Measurements from ENCODE around the gene DLL1. TPM values are rescaled to one million over a fixed set of nuclear protein-coding genes. Genes with fewer than 3 reads are reported as not detected.
A peak's percentile ranks its signal among the peaks of the same experiment; 100 is the strongest.

The DLL1 gene
- total RNA-seq, 1 experiment from 2014 or later = 4.6 TPM

GRCh38 chr6:170283212-170284081 lies 7.4 kb downstream of the DLL1 start:
- no peak for DNase-seq (ENCODE audit: low read depth)

- no peak for DNase-seq (ENCODE audit: low read depth)
Observed at GRCh38 chr6:170282512-170283158, 8.2 kb downstream of the DLL1 start.

GRCh38 chr6:170281331-170282292 lies 9.3 kb downstream of the DLL1 start:
- DNase-seq (ENCODE audit: low read depth) = no peak

- no peak for DNase-seq (ENCODE audit: low read depth)
Observed at GRCh38 chr6:170280689-170281045, 10.2 kb downstream of the DLL1 start.

GRCh38 chr6:170279977-170280688 lies 10.7 kb downstream of the DLL1 start:
- peak; percentile 78 for DNase-seq (ENCODE audit: low read depth)

- no peak for DNase-seq (ENCODE audit: low read depth)
Observed at GRCh38 chr6:170279426-170279825, 11.5 kb downstream of the DLL1 start.

- no peak for DNase-seq (ENCODE audit: low read depth)
Observed at GRCh38 chr6:170278743-170279094, 12.2 kb downstream of the DLL1 start.

GRCh38 chr6:170277893-170278742 lies 12.8 kb downstream of the DLL1 start:
- no peak for DNase-seq (ENCODE audit: low read depth)

GRCh38 chr6:170276369-170277057 lies 14.4 kb downstream of the DLL1 start:
- DNase-seq (ENCODE audit: low read depth) = no peak

- no peak for DNase-seq (ENCODE audit: low read depth)
Observed at GRCh38 chr6:170274713-170275560, 15.9 kb downstream of the DLL1 start.

GRCh38 chr6:170273681-170274080 lies 17.2 kb downstream of the DLL1 start:
- DNase-seq (ENCODE audit: low read depth) = no peak

- no peak for DNase-seq (ENCODE audit: low read depth)
Observed at GRCh38 chr6:170273191-170273590, 17.7 kb downstream of the DLL1 start.

GRCh38 chr6:170272341-170273065 lies 18.4 kb downstream of the DLL1 start:
- DNase-seq (ENCODE audit: low read depth) = no peak

- DNase-seq (ENCODE audit: low read depth) = no peak
Observed at GRCh38 chr6:170271771-170272314, 19.0 kb downstream of the DLL1 start.

- no peak for DNase-seq (ENCODE audit: low read depth)
Observed at GRCh38 chr6:170270984-170271593, 19.8 kb downstream of the DLL1 start.

- no peak for DNase-seq (ENCODE audit: low read depth)
Observed at GRCh38 chr6:170269846-170270541, 20.9 kb downstream of the DLL1 start.
